ENCODE results near the gene RALGAPB.
"Not testable (repeated sequence)": the region's sequence is repeated elsewhere in the genome, so short reads cannot be mapped to it uniquely, and the experiment has no call there.

RALGAPB gene

GRCh38 chr20:38584099-38584763 lies 111.6 kb downstream of the RALGAPB start:
- DNase-seq (ENCODE audit: low spot score), result no peak

- no peak for DNase-seq (ENCODE audit: low spot score)
Measured at GRCh38 chr20:38585404-38586180, 112.9 kb downstream of the RALGAPB start.

GRCh38 chr20:38586181-38586525 lies 113.5 kb downstream of the RALGAPB start:
- no peak for DNase-seq (ENCODE audit: low spot score)

- DNase-seq (ENCODE audit: low spot score), result no peak
Measured at GRCh38 chr20:38588303-38588702, 115.7 kb downstream of the RALGAPB start.

GRCh38 chr20:38589351-38589750 lies 116.7 kb downstream of the RALGAPB start:
- no peak for DNase-seq (ENCODE audit: low spot score)

GRCh38 chr20:38589967-38590675 lies 117.5 kb downstream of the RALGAPB start:
- DNase-seq (ENCODE audit: low spot score), result no peak

- no peak for DNase-seq (ENCODE audit: low spot score)
Measured at GRCh38 chr20:38590676-38591473, 118.2 kb downstream of the RALGAPB start.

GRCh38 chr20:38591474-38592410 lies 119.1 kb downstream of the RALGAPB start:
- DNase-seq (ENCODE audit: low spot score), result no peak

GRCh38 chr20:38592411-38592790 lies 119.8 kb downstream of the RALGAPB start:
- DNase-seq (ENCODE audit: low spot score), result not testable (repeated sequence)

GRCh38 chr20:38594281-38594680 lies 121.6 kb downstream of the RALGAPB start:
- not testable (repeated sequence) for DNase-seq (ENCODE audit: low spot score)

GRCh38 chr20:38595886-38596285 lies 123.2 kb downstream of the RALGAPB start:
- not testable (repeated sequence) for DNase-seq (ENCODE audit: low spot score)

- DNase-seq (ENCODE audit: low spot score), result no peak
Measured at GRCh38 chr20:38599410-38599882, 126.8 kb downstream of the RALGAPB start.

GRCh38 chr20:38600057-38600456 lies 127.4 kb downstream of the RALGAPB start:
- DNase-seq (ENCODE audit: low spot score), result no peak

GRCh38 chr20:38601216-38602184 lies 128.9 kb downstream of the RALGAPB start, which contains the start of gene ARHGAP40:
Gene ARHGAP40 (plus strand): TSS chr20:38601809.
- DNase-seq (ENCODE audit: low spot score), result no peak

- no peak for DNase-seq (ENCODE audit: low spot score)
Measured at GRCh38 chr20:38602185-38602581, 129.5 kb downstream of the RALGAPB start.

GRCh38 chr20:38603286-38603685 lies 130.6 kb downstream of the RALGAPB start:
- DNase-seq (ENCODE audit: low spot score), result no peak

- no peak for DNase-seq (ENCODE audit: low spot score)
Measured at GRCh38 chr20:38604873-38605303, 132.2 kb downstream of the RALGAPB start.

GRCh38 chr20:38607351-38607750 lies 134.7 kb downstream of the RALGAPB start:
- DNase-seq (ENCODE audit: low spot score), result no peak

GRCh38 chr20:38608188-38608587 lies 135.5 kb downstream of the RALGAPB start:
- no peak for DNase-seq (ENCODE audit: low spot score)

GRCh38 chr20:38609815-38610214 lies 137.2 kb downstream of the RALGAPB start:
- DNase-seq (ENCODE audit: low spot score), result no peak
